Measurements from ENCODE around the gene CCSER2. TPM values are rescaled to one million over a fixed set of nuclear protein-coding genes. Genes with fewer than 3 reads are reported as not detected.
"Not testable (repeated sequence)": the region's sequence is repeated elsewhere in the genome, so short reads cannot be mapped to it uniquely, and the experiment has no call there.

CCSER2 gene
- total and polyA plus RNA-seq, 12 donors = 8.3 to 63.9 (median 38.1) TPM

DNA sequence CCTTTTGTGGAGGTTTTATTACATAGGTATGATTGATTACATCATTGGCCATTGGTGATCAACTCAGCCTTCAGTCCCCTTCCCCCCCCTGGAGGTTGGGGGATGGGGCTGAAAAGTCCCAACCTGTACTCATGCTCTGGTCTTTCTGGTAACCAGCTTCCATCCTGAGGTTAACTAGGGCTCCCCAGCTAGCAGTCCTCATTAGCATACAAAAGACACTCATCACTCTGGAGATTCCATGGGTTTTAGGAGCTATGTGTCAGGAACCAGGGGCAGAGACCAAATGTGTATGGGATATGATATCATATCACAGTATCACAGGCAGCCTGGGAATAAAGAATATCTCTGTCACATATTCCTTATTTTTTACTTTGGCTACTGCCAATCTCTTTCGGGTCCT lies 13.6 kb downstream of the CCSER2 start:
- WGBS, 4 donors = 68 to 93% (median 85%) methylated on average over 1 of the region's 1 CpG
- H3K4me3 ChIP-seq = no peak overlapping the region
- H3K27me3 ChIP-seq = no peaks in the 10 kb centered on the region
- intact Hi-C loops (cut with DNase I) = no loop called here
- TF ChIP-seq, protein P1, sequence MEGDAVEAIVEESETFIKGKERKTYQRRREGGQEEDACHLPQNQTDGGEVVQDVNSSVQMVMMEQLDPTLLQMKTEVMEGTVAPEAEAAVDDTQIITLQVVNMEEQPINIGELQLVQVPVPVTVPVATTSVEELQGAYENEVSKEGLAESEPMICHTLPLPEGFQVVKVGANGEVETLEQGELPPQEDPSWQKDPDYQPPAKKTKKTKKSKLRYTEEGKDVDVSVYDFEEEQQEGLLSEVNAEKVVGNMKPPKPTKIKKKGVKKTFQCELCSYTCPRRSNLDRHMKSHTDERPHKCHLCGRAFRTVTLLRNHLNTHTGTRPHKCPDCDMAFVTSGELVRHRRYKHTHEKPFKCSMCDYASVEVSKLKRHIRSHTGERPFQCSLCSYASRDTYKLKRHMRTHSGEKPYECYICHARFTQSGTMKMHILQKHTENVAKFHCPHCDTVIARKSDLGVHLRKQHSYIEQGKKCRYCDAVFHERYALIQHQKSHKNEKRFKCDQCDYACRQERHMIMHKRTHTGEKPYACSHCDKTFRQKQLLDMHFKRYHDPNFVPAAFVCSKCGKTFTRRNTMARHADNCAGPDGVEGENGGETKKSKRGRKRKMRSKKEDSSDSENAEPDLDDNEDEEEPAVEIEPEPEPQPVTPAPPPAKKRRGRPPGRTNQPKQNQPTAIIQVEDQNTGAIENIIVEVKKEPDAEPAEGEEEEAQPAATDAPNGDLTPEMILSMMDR (IDR thresholded peaks at IDR 0.05) = no peak
- TF ChIP-seq POLR2A (IDR thresholded peaks at IDR 0.05) = no peak
- H3K4me1 ChIP-seq (replicated peaks in 1 of 2) = peaks cover 0 to 15% of the 10 kb centered on the region in 2 donors
- DNase-seq = no peak
- H3K9me3 ChIP-seq (replicated peaks in 1 of 3) = no peaks in the 10 kb centered on the region
- no peak overlapping the region for H3K27ac ChIP-seq
- no peaks in the 10 kb centered on the region for H3K36me3 ChIP-seq (replicated peaks in 1 of 2)

- Histone ChIP-seq H3K36me3 (replicated peaks in 1 of 2) (no peaks in the 10 kb centered on the region), H3K9me3 (replicated peaks in 1 of 3) (no peaks in the 10 kb centered on the region), H3K4me1 (replicated peaks in 1 of 2) (peaks cover 0 to 9% of the 10 kb centered on the region in 2 donors), H3K27me3 (no peaks in the 10 kb centered on the region), H3K4me3 (no peak overlapping the region), H3K27ac (no peak overlapping the region)
- DNase-seq = no peak
- WGBS, 4 donors = 91 to 96% (median 95%) methylated on average over 6 of the region's 6 CpGs
- TF ChIP-seq, protein P1 (IDR thresholded peaks at IDR 0.05) = no peak
- no peak for TF ChIP-seq POLR2A (IDR thresholded peaks at IDR 0.05)
- intact Hi-C loops (cut with DNase I) = no loop called here
These were observed 14.2 kb downstream of the CCSER2 start for GRCh38 chr10:84342584-84342983.

DNA sequence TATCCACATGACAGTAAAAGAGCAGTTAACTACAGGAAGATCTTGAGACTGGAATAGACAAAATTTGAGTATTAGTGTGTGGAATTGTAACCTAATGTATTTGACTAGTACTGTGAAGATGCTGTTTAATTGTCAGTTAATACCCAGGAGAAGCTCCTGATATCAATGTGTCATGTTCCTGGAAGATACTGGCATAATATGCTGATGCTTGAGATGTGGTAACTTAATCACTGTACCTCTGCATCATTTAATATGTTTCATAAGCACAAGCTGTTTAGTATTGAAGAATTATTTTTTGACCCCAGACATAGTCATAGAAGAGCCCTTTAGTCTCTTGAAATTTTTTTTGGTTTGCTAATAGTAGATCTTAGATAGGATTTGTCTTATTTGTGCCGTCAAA lies 15.4 kb downstream of the CCSER2 start:
- no peaks in the 10 kb centered on the region for H3K27me3 ChIP-seq
- intact Hi-C loops (cut with DNase I) = no loop called here
- WGBS, 4 donors = 87 to 91% (median 90%) methylated on average over 1 of the region's 1 CpG
- H3K4me1 ChIP-seq (replicated peaks in 1 of 2) = peaks cover 0 to 5% of the 10 kb centered on the region in 2 donors
- no peak for DNase-seq
- no peaks in the 10 kb centered on the region for H3K9me3 ChIP-seq (replicated peaks in 1 of 3)
- H3K36me3 ChIP-seq (replicated peaks in 1 of 2) = no peaks in the 10 kb centered on the region
- no peak overlapping the region for H3K27ac ChIP-seq
- TF ChIP-seq POLR2A (IDR thresholded peaks at IDR 0.05) = no peak
- TF ChIP-seq, protein P1 (IDR thresholded peaks at IDR 0.05) = no peak
- H3K4me3 ChIP-seq = no peak overlapping the region

- H3K27ac ChIP-seq = no peak overlapping the region
- intact Hi-C loops (cut with DNase I) = no loop called here
- H3K4me3 ChIP-seq = no peak overlapping the region
- H3K9me3 ChIP-seq (replicated peaks in 1 of 3) = no peaks in the 10 kb centered on the region
- H3K36me3 ChIP-seq (replicated peaks in 1 of 2) = no peaks in the 10 kb centered on the region
- peaks cover 3 to 11% of the 10 kb centered on the region in 2 donors for H3K4me1 ChIP-seq (replicated peaks in 1 of 2)
- no peaks in the 10 kb centered on the region for H3K27me3 ChIP-seq
- 80 to 87% (median 82%) methylated on average over 4 of the region's 4 CpGs for WGBS, 4 donors
- DNase-seq = no peak
- no peak for TF ChIP-seq POLR2A (IDR thresholded peaks at IDR 0.05)
- TF ChIP-seq, protein P1 (IDR thresholded peaks at IDR 0.05) = no peak
These were observed 16.1 kb downstream of the CCSER2 start for GRCh38 chr10:84344526-84344925.

DNA sequence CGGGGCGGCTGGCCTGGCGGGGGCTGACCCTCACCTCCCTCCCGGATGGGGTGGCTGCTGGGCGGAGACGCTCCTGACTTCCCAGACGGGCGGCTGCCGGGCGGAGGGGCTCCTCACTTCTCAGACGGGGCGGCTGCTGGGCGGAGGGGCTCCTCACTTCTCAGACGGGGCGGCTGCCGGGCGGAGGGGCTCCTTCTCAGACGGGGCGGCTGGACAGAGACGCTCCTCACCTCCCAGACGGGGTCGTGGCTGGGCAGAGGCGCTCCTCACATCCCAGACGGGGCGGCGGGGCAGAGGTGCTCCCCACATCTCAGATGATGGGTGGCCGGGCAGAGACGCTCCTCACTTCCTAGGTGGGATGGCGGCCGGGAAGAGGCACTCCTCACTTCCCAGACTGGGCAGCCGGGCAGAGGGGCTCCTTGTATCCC lies 19.2 kb downstream of the CCSER2 start:
- 96 to 97% methylated on average over 27 to 31 of the region's 31 CpGs; no CpG with 5 or more reads in 2 of the 4 donors for WGBS, 4 donors
- H3K4me3 ChIP-seq; H3K27me3 ChIP-seq; DNase-seq; H3K9me3 ChIP-seq (replicated peaks in 1 of 3); H3K36me3 ChIP-seq (replicated peaks in 1 of 2); H3K27ac ChIP-seq; intact Hi-C loops (cut with DNase I): not testable (repeated sequence)
- H3K4me1 ChIP-seq (replicated peaks in 1 of 2) = peaks cover 3 to 11% of the 10 kb centered on the region in 2 donors

Data from adrenal gland (tissue), 12 donors.